HepG2 (cell line): ENCODE measurements around the gene KCNH1. TPM values are rescaled to one million over a fixed set of nuclear protein-coding genes. Genes with fewer than 3 reads are reported as not detected.

Experiments used
- ATAC-seq: fragments of 200-7000 bp; cut with Tn5 transposase; 3 replicates; pipeline ENCODE4 v1.9.1; 2020; ENCODE audit warnings: mild to moderate bottlenecking, moderate library complexity
- BruUV-seq: library from RNA; stranded (reverse); fragments of 400-500 nt; replicated peaks from 2 replicates; lab custom pipeline; 2021; lab: Mats Ljungman, UMichigan
- CTCF ChIA-PET: fragments of 300-600 bp; formaldehyde crosslinking; extraction: SDS; loops from one replicate; lab custom pipeline; 2021; ENCODE audit warnings: low total read pairs, inconsistent platforms, low intra/inter-chr PET ratio; lab: Yijun Ruan, JAX
- POLR2A ChIA-PET: fragments of 350-600 bp; sonication (Branson Sonifier 250); formaldehyde crosslinking; loops from one replicate; lab custom pipeline; 2020; ENCODE audit warnings: antibody characterized with exemption, inconsistent platforms; lab: Yijun Ruan, JAX
- DNase-seq: peaks from one replicate; pipeline ENCODE4 v3.0.0-alpha.2; 2015; ENCODE audit warnings: low spot score
- FAIRE-seq: peaks from 3 replicates; lab custom pipeline; 2011; peaks lifted over from hg19 to GRCh38; lab: Jason Lieb, UNC
- H2AFZ ChIP-seq: one replicate; pipeline ENCODE4 v1.6.1; 2011; ENCODE audit warnings: low read length, inconsistent platforms
- H3K27ac ChIP-seq: fragments of 300-600 bp; 3 replicates; pipeline ENCODE4 v1.8.0; 2011; ENCODE audit warnings: mixed run types, mild to moderate bottlenecking, mixed read lengths, low read length, inconsistent platforms; ENCODE audit not compliant: insufficient read depth; ENCODE audit errors: extremely low read length
- H3K27me3 ChIP-seq, 2 experiments: fragments of 200-600 bp in 1 of 2; 2 replicates in 1 of 2; 3 replicates in 1 of 2; pipeline versions ENCODE4 v1.6.0 to v1.8.0; 2011; ENCODE audit warnings: low read length in 2 of 2, mild to moderate bottlenecking in 2 of 2, moderate library complexity in 2 of 2, inconsistent platforms in 1 of 2; ENCODE audit not compliant: insufficient read depth in 2 of 2, control insufficient read depth in 1 of 2
- H3K36me3 ChIP-seq, 2 experiments: fragments of 200-600 bp in 1 of 2; replicated peaks in 1 of 2; 2 replicates in 1 of 2; 3 replicates in 1 of 2; pipeline versions ENCODE4 v1.5.1 to v1.8.0; 2011; ENCODE audit warnings: low read length in 2 of 2, inconsistent platforms in 1 of 2; ENCODE audit not compliant: insufficient read depth in 2 of 2, control insufficient read depth in 1 of 2
- H3K4me1 ChIP-seq: 2 replicates; pipeline ENCODE4 v1.5.1; 2012; ENCODE audit warnings: low read length, inconsistent platforms; ENCODE audit not compliant: insufficient read depth
- H3K4me2 ChIP-seq: 2 replicates; pipeline ENCODE4 v1.6.0; 2011; ENCODE audit warnings: low read depth, low read length, inconsistent platforms
- H3K4me3 ChIP-seq, 3 experiments: fragments of 200-600 bp in 1 of 3; sonication (generic), shearing (Covaris generic) in 1 of 3; replicated peaks in 1 of 3; 2 replicates each; pipeline ENCODE4 v1.5.1; 2011 to 2016; ENCODE audit warnings: low read length in 3 of 3, inconsistent platforms in 2 of 3, low read depth in 2 of 3, mild to moderate bottlenecking in 2 of 3, control low read depth in 1 of 3, mixed read lengths in 1 of 3; ENCODE audit not compliant: insufficient read depth in 1 of 3
- H3K79me2 ChIP-seq: one replicate; pipeline ENCODE4 v1.6.1; 2011; ENCODE audit warnings: low read length, inconsistent platforms; ENCODE audit not compliant: insufficient read depth
- H3K9ac ChIP-seq: 2 replicates; pipeline ENCODE4 v1.6.0; 2011; ENCODE audit warnings: mild to moderate bottlenecking, low read depth, low read length, inconsistent platforms; ENCODE audit not compliant: insufficient read depth
- H3K9me3 ChIP-seq: 2 replicates; pipeline ENCODE4 v1.5.1; 2012; ENCODE audit warnings: mild to moderate bottlenecking, low read length
- H4K20me1 ChIP-seq: 2 replicates; pipeline ENCODE4 v1.6.0; 2011; ENCODE audit warnings: inconsistent platforms, mild to moderate bottlenecking, low read length, moderate library complexity; ENCODE audit not compliant: insufficient read depth
- AGO1 ChIP-seq: fragments of 200-400 bp; formaldehyde crosslinking; IDR thresholded peaks from 2 replicates; pipeline ENCODE4 v1.6.1; 2017; ENCODE audit warnings: mild to moderate bottlenecking, low read depth, low read length, moderate library complexity; ENCODE audit not compliant: poor library complexity, severe bottlenecking
- CENPBD1 ChIP-seq: sonication (generic); formaldehyde crosslinking; IDR thresholded peaks from 2 replicates; pipeline ENCODE4 v1.8.0; 2022; ENCODE audit warnings: missing genetic modification reagents, low read depth, mild to moderate bottlenecking, borderline replicate concordance
- CENPT ChIP-seq: sonication (generic); formaldehyde crosslinking; IDR thresholded peaks from 2 replicates; pipeline ENCODE4 v1.8.0; 2022; ENCODE audit warnings: low read depth, mild to moderate bottlenecking, moderate library complexity, missing genetic modification reagents
- CREB1 ChIP-seq, 2 experiments: fragments of 450-650 bp in 1 of 2; IDR thresholded peaks; 2 replicates each; pipeline ENCODE4 v1.6.1; 2016 to 2017; ENCODE audit warnings: control low read depth in 1 of 2, mild to moderate bottlenecking in 1 of 2, missing compliant biosample characterization in 1 of 2, missing genetic modification characterization in 1 of 2
- CREB3 ChIP-seq: sonication (generic); formaldehyde crosslinking; IDR thresholded peaks from 2 replicates; pipeline ENCODE4 v1.5.0; 2020; ENCODE audit warnings: missing genetic modification reagents
- IRF2 ChIP-seq: IDR thresholded peaks from 2 replicates; pipeline ENCODE4 v1.6.1; 2018; ENCODE audit warnings: missing genetic modification reagents, missing compliant biosample characterization
- KDM5B ChIP-seq: sonication (generic); formaldehyde crosslinking; IDR thresholded peaks from 2 replicates; pipeline ENCODE4 v1.4.0; 2020; ENCODE audit warnings: missing genetic modification reagents, mild to moderate bottlenecking, borderline replicate concordance
- SMAD9 ChIP-seq: sonication (generic); formaldehyde crosslinking; IDR thresholded peaks from 2 replicates; pipeline ENCODE4 v1.5.1; 2020; ENCODE audit warnings: mild to moderate bottlenecking, missing genetic modification reagents
- TGIF2 ChIP-seq: IDR thresholded peaks from 2 replicates; pipeline ENCODE4 v1.6.1; 2016; ENCODE audit warnings: control low read depth, missing compliant biosample characterization
- ZC3H13 ChIP-seq: sonication (generic); formaldehyde crosslinking; IDR thresholded peaks from 2 replicates; pipeline ENCODE4 v1.8.1; 2023; ENCODE audit warnings: mild to moderate bottlenecking, missing genetic modification reagents, moderate library complexity
- ZFP36 ChIP-seq: fragments of 150-350 bp; IDR thresholded peaks from 2 replicates; pipeline ENCODE4 v1.6.1; 2018; ENCODE audit warnings: borderline replicate concordance, low read length, low read depth; ENCODE audit not compliant: partially characterized antibody
- ZFP36L2 ChIP-seq: sonication (generic); formaldehyde crosslinking; IDR thresholded peaks from 2 replicates; pipeline ENCODE4 v1.4.0; 2020; ENCODE audit warnings: missing genetic modification reagents
- ZNF33B ChIP-seq: sonication (generic); formaldehyde crosslinking; IDR thresholded peaks from 2 replicates; pipeline ENCODE4 v1.5.1; 2020; ENCODE audit warnings: mild to moderate bottlenecking, missing genetic modification reagents
- ZNF34 ChIP-seq: sonication (generic); formaldehyde crosslinking; IDR thresholded peaks from 2 replicates; pipeline ENCODE4 v1.4.0; 2020; ENCODE audit warnings: mild to moderate bottlenecking, missing genetic modification reagents, borderline replicate concordance
- ZNF704 ChIP-seq: sonication (generic); formaldehyde crosslinking; IDR thresholded peaks from 2 replicates; pipeline ENCODE4 v1.8.1; 2023; ENCODE audit warnings: mild to moderate bottlenecking, inconsistent platforms, moderate library complexity, missing genetic modification reagents, borderline replicate concordance
- WGBS: methylation state at CpG from one replicate; pipeline ENCODE4 v1.1.6; 2017; ENCODE audit warnings: low lambda C conversion rate; 5-methylcytosine and 5-hydroxymethylcytosine counted together
- in situ Hi-C: cut with HindIII; loops from 2 replicates; pipeline ENCODE4 v1.10.0; 2017; ENCODE audit warnings: low pct_unique_long_range_greater_than_20kb; ENCODE audit not compliant: extremely low pct_ligation_motif_present
- intact Hi-C: fragments of 100-400 bp; cut with micrococcal nuclease; formaldehyde crosslinking; loops from one replicate; pipeline ENCODE4 v1.10.0; 2022; ENCODE audit not compliant: unreplicated experiment
- polyA plus RNA-seq, 8 experiments: library from polyadenylated mRNA; depleted of rRNA in 3 of 8; stranded (reverse) in 7 of 8; unstranded in 1 of 8; fragments of >200 nt; fragmentation: Illumina TruSeq in 4 of 8; extraction: Trizol in 4 of 8; gene quantifications; 2 replicates each; pipeline versions ENCODE4 v1.2.1 to v1.2.3, GENCODE V29; 2011 to 2016; ENCODE audit warnings: low read depth in 4 of 8, missing spikeins in 1 of 8, mixed read lengths in 1 of 8; ENCODE audit not compliant: insufficient read depth in 1 of 8
- total RNA-seq, 5 experiments: library from RNA; depleted of rRNA; stranded (reverse); fragments of >200 nt; fragmentation: Illumina TruSeq; extraction: Trizol; gene quantifications; 2 replicates each; pipeline ENCODE4 v1.2.3, GENCODE V29; 2016; ENCODE audit warnings: low read depth in 1 of 5

The KCNH1 gene
- total and polyA plus RNA-seq, 2 of the 13 experiments (the other 11 are each of a cell fraction or from before 2014, with no cell fraction given) = not detected

GRCh38 chr1:210900820-210901219, 233.1 kb downstream of the KCNH1 start:
- no peaks in the 10 kb centered on the region for H3K9me3 ChIP-seq
- ATAC-seq (no peak), DNase-seq (no peak), FAIRE-seq (no peak)
- no peaks in the 10 kb centered on the region for H3K4me1 ChIP-seq
- no peak overlapping the region for H3K27ac ChIP-seq
- CTCF ChIA-PET = no interaction called here
- TF ChIP-seq KDM5B (no peak), ZC3H13 (CRISPR knock-in tag) (no peak), CENPT (CRISPR knock-in tag) (no peak), CREB3 (CRISPR knock-in tag) (no peak), CENPBD1 (CRISPR knock-in tag) (no peak), ZNF33B (no peak), IRF2 (CRISPR knock-in tag) (no peak)
- H3K9ac ChIP-seq = no peak overlapping the region
- H3K79me2 ChIP-seq = no peaks in the 10 kb centered on the region
- no peak overlapping the region for H2AFZ ChIP-seq
- POLR2A ChIA-PET = no interaction called here
- no TSS peak for BruUV-seq
- WGBS = 0% methylated on average over 2 of the region's 2 CpGs
- no peaks in the 10 kb centered on the region for H3K36me3 ChIP-seq
- no peak overlapping the region for H3K4me2 ChIP-seq
- no peaks in the 10 kb centered on the region for H4K20me1 ChIP-seq
- in situ Hi-C loops (no loop called here), intact Hi-C loops (no loop called here)
- H3K27me3 ChIP-seq = no peaks in the 10 kb centered on the region
- H3K4me3 ChIP-seq = no peak overlapping the region

- BruUV-seq = no TSS peak
- no peak for FAIRE-seq
- intact Hi-C loops (no loop called here), in situ Hi-C loops (no loop called here)
- no peaks in the 10 kb centered on the region for H3K9me3 ChIP-seq
- no peak overlapping the region for H3K4me3 ChIP-seq
- no peaks in the 10 kb centered on the region for H3K36me3 ChIP-seq
- ATAC-seq = no peak
- H3K27me3 ChIP-seq = no peaks in the 10 kb centered on the region
- no peak for DNase-seq
- no peak overlapping the region for H2AFZ ChIP-seq
- no peak overlapping the region for H3K9ac ChIP-seq
- H3K4me1 ChIP-seq = no peaks in the 10 kb centered on the region
- H3K79me2 ChIP-seq = no peaks in the 10 kb centered on the region
- no peak overlapping the region for H3K27ac ChIP-seq
- no peaks in the 10 kb centered on the region for H4K20me1 ChIP-seq
- ChIA-PET CTCF (no interaction called here), POLR2A (no interaction called here)
- WGBS = 6% methylated on average over 2 of the region's 2 CpGs
- no peak overlapping the region for H3K4me2 ChIP-seq
- TF ChIP-seq ZFP36 = no peak
- no peak for TF ChIP-seq TGIF2 (CRISPR knock-in tag)
- no peak for TF ChIP-seq SMAD9 (CRISPR knock-in tag)
- TF ChIP-seq ZFP36L2 = no peak
- no peak for TF ChIP-seq ZNF704 (CRISPR knock-in tag)
- TF ChIP-seq AGO1 = no peak
- no peak for TF ChIP-seq ZNF34 (CRISPR knock-in tag)
- no peak for TF ChIP-seq CREB1 (IDR thresholded peaks at IDR 0.05)
- no peak for TF ChIP-seq CREB1 (CRISPR knock-in tag; IDR thresholded peaks at IDR 0.05)
Observed at GRCh38 chr1:210900079-210900478, 233.9 kb downstream of the KCNH1 start.
